SK-N-MC (cell line): ENCODE data around the gene DMRTB1.

Experiments used
- DNase-seq: peaks from one replicate; pipeline ENCODE4 v3.0.0-alpha.2; 2011; ENCODE audit warnings: low read depth, low spot score
- H3K27ac ChIP-seq: fragments of 200-600 bp; sonication (generic); 2 replicates; pipeline ENCODE4 v1.5.1; 2016; ENCODE audit warnings: mixed run types
- H3K36me3 ChIP-seq: fragments of 200-600 bp; sonication (generic); 2 replicates; pipeline ENCODE4 v1.6.1; 2017; ENCODE audit warnings: antibody characterized with exemption, low read length, mixed read lengths; ENCODE audit not compliant: insufficient read depth
- H3K4me3 ChIP-seq: fragments of 200-600 bp; sonication (generic); 2 replicates; pipeline ENCODE4 v1.5.1; 2016
- H3K9ac ChIP-seq: fragments of 200-600 bp; sonication (generic); 2 replicates; pipeline ENCODE4 v1.8.0; 2017; ENCODE audit warnings: mixed run types, mixed read lengths; ENCODE audit not compliant: insufficient read length
- H3K9me3 ChIP-seq: fragments of 200-600 bp; sonication (generic); 2 replicates; pipeline ENCODE4 v1.6.1; 2017; ENCODE audit warnings: low read depth, mild to moderate bottlenecking, antibody characterized with exemption, low read length, moderate library complexity, mixed read lengths
- EZH2 ChIP-seq: fragments of 200-600 bp; sonication (generic); IDR thresholded peaks from one replicate; pipeline ENCODE4 v1.6.1; 2017; ENCODE audit warnings: antibody characterized with exemption
- FOXP2 ChIP-seq: optimal IDR thresholded peaks from 2 replicates; pipeline ENCODE3; 2011; ENCODE audit warnings: mild to moderate bottlenecking, moderate library complexity; ENCODE audit not compliant: insufficient read depth; ENCODE audit errors: extremely low read length, control extremely low read depth
- POLR2AphosphoS5 ChIP-seq: IDR thresholded peaks from 2 replicates; pipeline ENCODE4 v1.6.1; 2012; ENCODE audit warnings: mild to moderate bottlenecking, low read depth, low read length, borderline replicate concordance

The DMRTB1 gene

DNA sequence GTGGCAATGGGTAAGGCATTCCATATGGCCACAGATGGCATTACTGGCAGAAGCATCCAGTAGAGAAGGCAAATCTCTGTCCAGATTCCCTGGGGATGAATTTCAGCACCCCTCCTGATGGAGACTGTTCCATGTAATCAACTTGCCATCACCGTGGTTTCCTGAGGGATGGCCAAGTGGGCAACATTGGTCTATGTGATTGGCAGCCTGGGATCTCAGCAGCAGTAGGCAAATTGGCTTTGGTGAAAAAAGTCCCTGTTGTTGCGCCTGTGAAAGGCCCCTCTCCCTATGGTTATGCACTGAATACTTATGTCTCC, 19.3 kb downstream of the DMRTB1 start:
- H3K9ac ChIP-seq, result no peak overlapping the region
- TF ChIP-seq FOXP2 (no peak), EZH2 (no peak), POLR2AphosphoS5 (no peak)
- H3K9me3 ChIP-seq, result no peaks in the 10 kb centered on the region
- no peak overlapping the region for H3K27ac ChIP-seq
- H3K36me3 ChIP-seq, result no peaks in the 10 kb centered on the region
- DNase-seq, result no peak
- H3K4me3 ChIP-seq, result no peak overlapping the region

- Histone ChIP-seq H3K27ac (no peak overlapping the region), H3K9me3 (no peaks in the 10 kb centered on the region), H3K4me3 (no peak overlapping the region), H3K36me3 (no peaks in the 10 kb centered on the region), H3K9ac (no peak overlapping the region)
- no peak for DNase-seq
- TF ChIP-seq EZH2 (no peak), POLR2AphosphoS5 (no peak), FOXP2 (no peak)
Observed at GRCh38 chr1:53480678-53481077, 21.5 kb downstream of the DMRTB1 start.

DNA sequence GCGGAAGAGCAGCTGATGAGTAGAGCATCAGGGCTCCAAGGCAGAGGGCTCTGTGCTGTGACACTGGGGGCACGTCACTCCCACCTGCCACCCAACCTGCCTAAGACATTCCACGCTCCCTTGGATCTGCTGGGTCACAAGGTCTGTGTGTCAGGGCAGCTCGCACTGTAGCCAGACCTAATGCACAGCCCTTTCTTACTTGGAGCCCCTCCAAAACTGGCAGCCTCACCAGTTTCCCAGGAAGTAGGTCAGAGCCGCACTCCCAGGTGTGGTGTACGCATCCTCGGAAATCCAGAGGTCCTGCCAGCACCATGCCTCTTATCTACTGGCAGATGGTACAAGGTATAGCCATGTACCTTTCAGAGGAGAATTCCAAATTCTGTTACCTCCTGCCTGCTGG, 22.3 kb downstream of the DMRTB1 start:
- TF ChIP-seq EZH2, result no peak
- no peak for TF ChIP-seq POLR2AphosphoS5
- Histone ChIP-seq H3K27ac (no peak overlapping the region), H3K4me3 (no peak overlapping the region), H3K9me3 (no peaks in the 10 kb centered on the region), H3K36me3 (no peaks in the 10 kb centered on the region), H3K9ac (no peak overlapping the region)
- DNase-seq, result no peak

GRCh38 chr1:53482441-53483153, 23.4 kb downstream of the DMRTB1 start:
- no peak for TF ChIP-seq EZH2
- TF ChIP-seq FOXP2, result no peak
- TF ChIP-seq POLR2AphosphoS5, result no peak
- Histone ChIP-seq H3K9ac (no peak overlapping the region), H3K9me3 (no peaks in the 10 kb centered on the region), H3K27ac (no peak overlapping the region), H3K36me3 (no peaks in the 10 kb centered on the region), H3K4me3 (no peak overlapping the region)
- DNase-seq, result no peak

- Histone ChIP-seq H3K27ac (no peak overlapping the region), H3K36me3 (no peaks in the 10 kb centered on the region), H3K9ac (no peak overlapping the region), H3K4me3 (no peak overlapping the region), H3K9me3 (no peaks in the 10 kb centered on the region)
- no peak for DNase-seq
- TF ChIP-seq POLR2AphosphoS5 (no peak), FOXP2 (no peak), EZH2 (no peak)
Observed at GRCh38 chr1:53483170-53483569, 24.0 kb downstream of the DMRTB1 start.

- Histone ChIP-seq H3K4me3 (no peak overlapping the region), H3K36me3 (no peaks in the 10 kb centered on the region), H3K9ac (no peak overlapping the region), H3K27ac (no peak overlapping the region), H3K9me3 (no peaks in the 10 kb centered on the region)
- DNase-seq, result no peak
- TF ChIP-seq FOXP2 (no peak), POLR2AphosphoS5 (no peak), EZH2 (no peak)
Observed at GRCh38 chr1:53483656-53484055, 24.5 kb downstream of the DMRTB1 start.

DNA sequence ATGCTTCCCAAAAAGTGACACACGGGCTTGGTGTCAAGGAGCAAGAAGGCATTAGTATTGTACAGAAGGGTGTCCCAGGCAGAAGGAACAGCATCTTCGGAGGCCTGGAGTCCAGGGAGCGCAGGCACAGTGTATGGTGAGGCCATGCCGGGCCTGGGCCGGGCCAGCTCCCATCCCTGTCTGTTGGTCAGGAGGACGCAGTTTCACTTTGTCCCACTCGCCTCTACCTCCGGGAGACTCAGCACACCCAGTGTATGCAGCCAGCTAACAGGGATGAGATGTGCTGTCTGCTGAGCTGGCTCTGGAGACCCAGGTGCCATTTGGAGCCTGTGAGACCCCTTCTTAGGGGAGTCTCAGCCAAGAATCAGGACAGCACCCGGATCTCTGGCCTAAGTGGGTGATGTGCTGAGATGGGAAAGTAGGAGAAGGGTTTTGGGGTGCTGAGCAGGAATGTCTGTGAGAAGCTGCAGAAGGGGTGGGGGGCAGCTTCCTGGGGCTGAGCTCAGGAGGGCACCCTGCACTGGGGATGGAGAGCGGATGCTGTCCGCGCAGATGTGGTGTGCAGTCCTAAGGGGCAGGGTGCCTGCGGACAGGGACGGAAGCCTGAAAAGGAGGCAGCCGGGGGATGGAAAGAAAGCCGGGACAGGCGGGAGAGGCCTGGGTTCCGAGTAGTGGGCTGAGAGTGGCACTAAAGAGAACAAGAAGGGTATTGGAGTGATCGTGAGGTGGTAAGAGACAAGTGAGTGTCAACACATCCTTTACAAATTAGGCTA, 25.7 kb downstream of the DMRTB1 start:
- Histone ChIP-seq H3K36me3 (no peaks in the 10 kb centered on the region), H3K9me3 (no peaks in the 10 kb centered on the region), H3K9ac (no peak overlapping the region), H3K4me3 (no peak overlapping the region), H3K27ac (no peak overlapping the region)
- TF ChIP-seq FOXP2 (no peak), POLR2AphosphoS5 (no peak), EZH2 (no peak)
- no peak for DNase-seq

DNA sequence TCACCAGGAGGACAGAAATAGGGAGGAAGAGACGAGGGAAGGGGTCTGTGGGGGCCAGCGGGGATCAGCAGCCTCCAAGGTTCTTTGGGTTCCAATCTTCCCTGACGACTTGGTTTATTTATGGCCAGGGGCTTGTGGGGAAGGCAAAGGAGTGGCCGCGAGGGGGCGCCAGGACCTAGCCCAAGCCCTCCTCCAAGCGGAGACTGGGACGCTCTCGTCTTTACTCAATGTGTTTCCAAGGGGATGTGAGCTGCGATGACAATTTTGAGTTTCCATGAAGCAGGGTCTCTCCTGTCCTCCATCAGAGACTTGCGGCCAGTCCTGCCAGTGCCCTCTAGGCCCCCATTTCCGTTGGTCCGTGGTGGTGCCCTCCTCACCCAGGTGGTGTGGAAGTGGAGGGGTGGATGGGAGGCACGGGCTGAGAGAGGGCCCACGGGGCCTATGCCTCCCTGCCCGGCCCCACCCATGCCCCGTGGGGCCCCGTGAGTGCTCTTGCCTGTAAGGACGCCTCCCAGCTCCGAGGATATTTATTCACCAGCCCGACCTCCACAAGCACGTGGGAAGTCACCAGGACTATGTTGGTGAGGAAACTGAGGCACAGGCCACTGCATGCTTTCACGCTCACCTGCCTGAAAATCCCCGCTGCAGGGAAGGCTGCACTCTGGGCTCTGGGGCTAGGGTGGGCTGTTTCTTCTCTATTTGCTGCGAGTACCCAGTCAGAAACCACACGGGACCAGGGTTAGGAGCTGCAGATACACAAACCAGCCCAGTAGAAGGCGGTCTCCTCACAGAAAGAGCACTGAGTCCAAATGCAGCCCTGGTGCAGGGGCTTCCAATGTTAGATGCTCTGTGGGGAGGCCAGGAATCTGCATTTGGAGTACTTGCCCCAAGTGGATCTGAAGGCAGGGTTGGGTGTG, 26.5 kb downstream of the DMRTB1 start:
- DNase-seq, result peak; percentile 39
- no peaks in the 10 kb centered on the region for H3K36me3 ChIP-seq
- H3K27ac ChIP-seq, result no peak overlapping the region
- no peaks in the 10 kb centered on the region for H3K9me3 ChIP-seq
- TF ChIP-seq FOXP2, result no peak
- TF ChIP-seq EZH2, result no peak
- TF ChIP-seq POLR2AphosphoS5, result no peak
- H3K9ac ChIP-seq, result no peak overlapping the region
- no peak overlapping the region for H3K4me3 ChIP-seq
